Kidney epithelial cell (primary cell): ENCODE results near the gene NUDT16L1. TPM values are rescaled to one million over a fixed set of nuclear protein-coding genes. Genes with fewer than 3 reads are reported as not detected.
A peak's percentile ranks its signal among the peaks of the same experiment; 100 is the strongest.

Source experiments
- DNase-seq: peaks from one replicate; pipeline ENCODE4 v3.0.0-alpha.2; 2010; ENCODE audit warnings: low read depth
- H3K27me3 ChIP-seq: 2 replicates; pipeline ENCODE4 v1.6.0; 2011; ENCODE audit warnings: low read length; ENCODE audit not compliant: control insufficient read depth, insufficient read depth
- H3K36me3 ChIP-seq: 2 replicates; pipeline ENCODE4 v1.5.1; 2011; ENCODE audit warnings: low read length; ENCODE audit not compliant: control insufficient read depth, insufficient read depth
- H3K4me3 ChIP-seq: 2 replicates; pipeline ENCODE4 v1.5.1; 2011; ENCODE audit warnings: low read depth, mild to moderate bottlenecking, control low read depth, low read length
- CTCF ChIP-seq: IDR thresholded peaks from 2 replicates; pipeline ENCODE4 v1.5.1; 2011; ENCODE audit warnings: mild to moderate bottlenecking, moderate library complexity, low read length, control low read depth, inconsistent platforms; ENCODE audit not compliant: insufficient read depth, poor library complexity, severe bottlenecking
- total RNA-seq: library from RNA; depleted of rRNA; stranded (reverse); fragments of >200 nt; gene quantifications from 2 replicates; pipeline ENCODE4 v1.2.3, GENCODE V29; 2015

Gene NUDT16L1
- total RNA-seq, 1 donor from 2014 or later: 19.1 TPM

GRCh38 chr16:4679850-4680636, 13.3 kb upstream of the NUDT16L1 start:
- peak; percentile 31 for DNase-seq
- H3K36me3 ChIP-seq: peaks cover 5% of the 10 kb centered on the region
- H3K4me3 ChIP-seq: no peak overlapping the region

GRCh38 chr16:4680673-4681470, 12.5 kb upstream of the NUDT16L1 start:
- Histone ChIP-seq H3K4me3 (no peak overlapping the region), H3K27me3 (no peaks in the 10 kb centered on the region), H3K36me3 (peaks cover 7% of the 10 kb centered on the region)
- TF ChIP-seq CTCF: no peak
- DNase-seq: no peak

More at GRCh38 chr16:4679850-4680636, 13.3 kb upstream of the NUDT16L1 start:
- no peaks in the 10 kb centered on the region for H3K27me3 ChIP-seq
- no peak for TF ChIP-seq CTCF

DNA sequence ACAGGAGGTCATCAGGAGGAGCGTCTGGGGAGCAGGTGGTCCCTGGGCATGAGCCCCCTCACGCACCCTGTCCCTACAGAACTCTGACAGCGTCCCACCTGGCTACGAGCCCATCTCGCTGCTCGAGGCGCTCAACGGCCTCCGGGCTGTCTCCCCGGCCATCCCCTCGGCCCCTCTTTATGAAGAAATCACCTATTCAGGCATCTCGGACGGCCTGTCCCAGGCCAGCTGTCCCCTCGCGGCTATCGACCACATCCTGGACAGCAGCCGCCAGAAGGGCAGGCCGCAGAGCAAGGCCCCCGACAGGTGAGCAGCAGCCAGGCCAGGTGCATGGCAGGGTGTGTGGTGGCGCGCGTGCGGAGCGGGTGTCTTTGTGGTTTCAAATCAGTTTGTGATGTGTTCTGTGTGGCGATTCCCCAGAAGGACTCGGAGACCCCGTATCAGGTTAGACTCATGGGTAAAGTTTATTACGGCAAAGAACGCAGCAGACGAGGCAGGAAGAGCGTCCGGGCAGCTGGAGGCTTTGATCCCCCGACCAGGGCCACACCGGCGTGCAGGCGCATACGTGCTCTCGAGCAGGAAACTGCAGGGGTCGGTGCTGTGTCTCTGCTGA, 11.8 kb upstream of the NUDT16L1 start:
- Histone ChIP-seq H3K27me3 (no peaks in the 10 kb centered on the region), H3K36me3 (peaks cover 9% of the 10 kb centered on the region), H3K4me3 (no peak overlapping the region)
- no peak for DNase-seq
- no peak for TF ChIP-seq CTCF

DNA sequence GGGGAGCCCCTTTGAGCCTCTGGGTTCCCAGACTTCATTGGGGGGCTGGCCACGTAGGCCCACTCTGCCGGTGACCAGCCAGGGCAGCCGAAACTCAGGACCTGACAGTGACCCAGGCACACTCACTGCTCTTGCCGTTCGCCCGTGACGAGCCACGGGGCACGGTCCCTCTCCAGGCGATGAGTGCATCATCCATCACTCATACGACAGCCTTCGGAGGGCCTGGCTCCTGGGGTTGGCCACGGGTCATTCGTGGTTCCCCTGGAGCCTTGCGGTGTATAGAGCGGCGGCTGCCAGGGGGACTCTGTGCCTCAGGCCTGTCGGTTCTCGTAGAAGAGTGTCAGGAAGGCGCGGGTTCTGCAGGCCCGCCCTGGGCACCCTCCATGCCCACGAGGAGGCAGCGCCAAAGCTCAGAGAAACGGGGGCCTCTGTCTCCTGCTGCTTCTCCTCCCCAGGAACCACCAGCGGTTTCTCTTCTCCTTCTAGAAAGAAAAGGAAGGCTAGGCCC, 11.2 kb upstream of the NUDT16L1 start:
- H3K4me3 ChIP-seq: no peak overlapping the region
- TF ChIP-seq CTCF: no peak
- no peak for DNase-seq
- no peaks in the 10 kb centered on the region for H3K27me3 ChIP-seq
- peaks cover 9% of the 10 kb centered on the region for H3K36me3 ChIP-seq

- TF ChIP-seq CTCF: peak; percentile 83
- DNase-seq: no peak
- no peak overlapping the region for H3K4me3 ChIP-seq
- H3K27me3 ChIP-seq: no peaks in the 10 kb centered on the region
- peaks cover 9% of the 10 kb centered on the region for H3K36me3 ChIP-seq
Measured at GRCh38 chr16:4682616-4683254, 10.6 kb upstream of the NUDT16L1 start.
